Activated gamma-delta T cell treated with anti-CD3 and anti-CD28 coated beads, Interleukin-2, amount 50 U/mL, for 16 hours (primary cell): Measurements from ENCODE around the gene SSTR5.

Source experiments
- DNase-seq: peaks from one replicate; pipeline ENCODE4 v3.0.0-alpha.2; 2020; ENCODE audit warnings: low read depth

The SSTR5 gene

GRCh38 chr16:1102921-1103635 is 30.5 kb downstream of the SSTR5 start:
- DNase-seq: peak; percentile 60

DNA sequence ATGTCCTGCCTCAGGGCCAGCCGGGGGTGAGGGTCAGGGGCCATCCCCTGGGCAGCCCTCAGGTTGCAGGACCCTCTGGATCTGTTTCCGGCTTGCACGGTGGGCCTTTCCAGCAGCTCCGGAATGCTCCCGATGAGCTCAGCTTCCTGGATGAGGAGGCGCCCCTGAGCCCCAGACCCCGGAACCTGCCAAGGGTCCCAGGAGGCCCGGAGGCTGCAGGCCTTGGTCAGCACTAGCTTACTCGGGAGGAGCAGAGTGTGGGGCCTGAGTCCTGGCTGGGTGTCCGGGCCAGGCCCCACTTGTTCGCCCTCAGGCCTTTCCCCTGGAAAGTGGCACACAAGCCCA is 31.1 kb downstream of the SSTR5 start:
- DNase-seq: no peak

DNA sequence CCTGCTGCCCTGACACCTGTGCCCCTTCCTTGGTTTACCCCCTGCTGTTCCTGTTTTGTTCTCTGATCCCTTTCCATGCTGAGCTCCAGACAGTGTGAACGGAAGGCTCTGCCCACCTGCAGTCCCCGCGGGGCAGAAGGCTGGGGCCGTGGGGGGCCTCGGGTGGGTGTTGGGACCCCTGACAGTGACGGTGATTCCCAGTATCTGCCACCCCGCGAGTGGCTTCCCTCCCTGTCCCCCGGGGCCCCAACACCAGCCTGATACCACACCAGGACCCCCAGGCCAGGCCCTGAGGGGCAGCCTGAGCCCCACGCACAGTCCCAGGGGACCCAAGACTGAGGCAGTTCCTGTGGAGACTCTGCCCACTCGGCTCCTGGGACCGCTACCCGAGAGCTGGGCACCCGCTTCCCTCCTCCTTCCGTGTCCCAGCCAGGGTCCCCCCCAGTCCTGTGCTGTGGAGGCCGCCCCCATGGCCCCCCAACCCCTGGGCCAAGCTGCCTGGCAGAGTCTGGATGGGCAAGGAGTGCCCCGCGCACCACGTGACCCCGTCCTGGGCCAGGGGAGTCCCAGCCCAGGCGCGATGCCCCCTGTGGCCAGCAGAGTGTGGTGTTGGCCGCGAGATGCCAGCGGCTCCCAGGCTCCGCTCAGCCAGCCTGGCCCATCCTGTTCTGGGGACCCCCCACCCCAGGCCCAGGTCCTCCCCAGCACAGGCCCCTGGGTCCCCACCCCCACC is 33.5 kb downstream of the SSTR5 start:
- no peak for DNase-seq

- no peak for DNase-seq
Observed at GRCh38 chr16:1106659-1107058, 34.1 kb downstream of the SSTR5 start.

DNA sequence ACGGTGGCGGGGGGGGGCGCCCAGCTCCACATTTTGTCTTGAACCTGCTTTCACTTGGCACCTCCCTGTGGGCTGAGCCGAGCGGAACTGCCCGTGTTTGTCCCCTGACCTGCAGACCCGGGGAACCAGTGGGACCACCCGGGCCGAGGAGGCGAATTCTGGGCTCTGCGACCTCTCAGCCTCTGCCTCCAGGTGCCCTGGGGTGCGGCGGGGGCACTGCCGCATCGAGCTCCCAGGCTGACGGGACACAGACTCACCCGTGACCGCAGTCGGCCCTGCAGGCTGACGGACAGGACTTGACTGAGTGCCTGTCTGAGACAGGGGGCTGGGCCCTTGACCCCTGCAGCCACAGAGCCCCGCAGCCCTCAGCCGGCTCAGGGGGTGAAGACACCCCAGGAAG is 34.6 kb downstream of the SSTR5 start:
- no peak for DNase-seq

- DNase-seq: no peak
Observed at GRCh38 chr16:1107731-1108130, 35.2 kb downstream of the SSTR5 start.

DNA sequence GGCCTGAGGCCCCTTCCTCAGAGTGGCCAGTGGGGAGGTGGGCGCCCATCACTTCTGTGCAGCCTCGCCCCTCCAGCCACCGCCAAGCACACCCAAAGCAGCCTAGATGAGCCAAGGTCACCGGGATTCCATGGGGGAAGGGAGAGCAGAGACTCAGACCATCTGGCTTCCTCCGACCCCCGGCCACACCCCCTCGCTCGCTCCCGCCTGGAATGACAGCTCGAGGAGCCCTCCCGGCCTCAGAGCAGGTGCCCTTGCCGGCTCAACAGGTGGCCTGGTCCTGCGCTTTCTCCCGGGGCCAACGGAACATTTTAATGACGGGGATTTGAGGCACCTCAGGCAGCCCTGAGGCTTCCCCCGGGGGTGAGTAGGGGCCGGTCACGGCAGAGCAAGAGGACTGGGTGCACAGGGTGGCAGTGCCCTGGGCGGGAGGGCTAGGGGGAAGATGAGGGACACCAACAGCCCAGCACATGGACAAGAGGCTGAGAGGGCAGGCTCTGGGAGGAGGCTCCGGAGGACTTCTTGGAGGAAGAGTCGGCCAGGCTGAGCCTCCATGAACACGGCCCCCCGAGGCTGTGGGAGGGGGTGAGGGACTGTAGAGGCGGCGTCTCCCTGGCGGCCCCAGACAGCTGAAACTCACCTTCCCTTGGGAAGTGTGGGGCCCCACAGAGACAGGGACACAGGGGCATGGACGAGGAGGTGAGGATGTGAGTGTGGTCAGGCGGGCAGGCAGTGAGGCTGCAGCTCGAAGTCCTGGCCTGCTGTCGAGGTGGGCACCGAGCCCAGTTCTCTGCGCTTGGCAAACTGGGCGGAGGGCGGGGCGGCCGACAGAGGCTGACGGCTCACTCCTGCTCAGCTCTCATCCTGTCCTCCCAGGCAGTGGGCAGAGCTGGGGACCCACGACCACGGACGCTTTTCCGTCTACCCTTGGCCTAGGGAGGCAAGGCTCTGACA is 36.0 kb downstream of the SSTR5 start:
- DNase-seq: no peak

DNA sequence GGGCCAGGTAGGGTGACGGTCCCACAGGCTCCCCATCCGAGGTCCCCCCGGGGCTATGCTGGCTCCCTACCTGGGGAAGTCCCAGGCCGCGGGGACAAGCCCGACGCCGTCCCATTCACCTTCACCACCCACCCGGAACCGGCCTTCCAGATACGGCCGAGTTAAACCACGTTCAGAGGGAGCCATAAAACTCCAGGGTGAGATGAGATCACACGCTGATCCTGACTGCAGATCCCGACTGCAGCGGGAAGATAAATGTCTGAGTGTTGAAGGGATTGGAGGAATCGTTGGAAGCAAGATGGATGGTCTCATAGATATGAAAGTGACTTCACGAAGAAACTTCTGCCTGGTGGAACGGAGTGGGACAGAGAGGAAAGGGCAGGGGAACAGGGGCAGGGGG is 37.1 kb downstream of the SSTR5 start:
- no peak for DNase-seq

- DNase-seq: no peak
Observed at GRCh38 chr16:1112506-1113184, 40.1 kb downstream of the SSTR5 start.

DNA sequence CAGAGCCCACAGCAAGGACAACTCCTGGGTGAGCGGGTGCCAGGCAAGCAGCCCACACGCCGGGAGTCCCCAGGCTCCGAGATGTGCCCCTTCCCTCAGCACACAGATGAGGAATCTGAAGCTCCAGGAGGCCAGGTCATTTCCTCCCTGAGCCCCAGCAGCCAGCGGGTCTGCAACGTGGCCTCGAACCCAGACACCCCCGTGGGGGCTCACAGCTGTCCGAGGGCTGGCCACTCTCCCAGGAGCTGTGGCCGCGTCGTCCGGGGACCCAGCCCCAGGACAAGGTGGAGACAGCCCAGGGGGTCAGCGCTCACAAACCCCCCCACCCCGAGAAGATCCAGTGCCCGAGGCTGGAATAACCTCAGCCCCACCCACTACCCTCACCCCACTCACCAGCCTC is 40.9 kb downstream of the SSTR5 start:
- DNase-seq: no peak

- DNase-seq: no peak
Observed at GRCh38 chr16:1113889-1114526, 41.5 kb downstream of the SSTR5 start.

GRCh38 chr16:1116693-1117077 is 44.1 kb downstream of the SSTR5 start:
- no peak for DNase-seq

- DNase-seq: no peak
Observed at GRCh38 chr16:1117176-1117900, 44.8 kb downstream of the SSTR5 start.

GRCh38 chr16:1117926-1118325 is 45.4 kb downstream of the SSTR5 start:
- no peak for DNase-seq

DNA sequence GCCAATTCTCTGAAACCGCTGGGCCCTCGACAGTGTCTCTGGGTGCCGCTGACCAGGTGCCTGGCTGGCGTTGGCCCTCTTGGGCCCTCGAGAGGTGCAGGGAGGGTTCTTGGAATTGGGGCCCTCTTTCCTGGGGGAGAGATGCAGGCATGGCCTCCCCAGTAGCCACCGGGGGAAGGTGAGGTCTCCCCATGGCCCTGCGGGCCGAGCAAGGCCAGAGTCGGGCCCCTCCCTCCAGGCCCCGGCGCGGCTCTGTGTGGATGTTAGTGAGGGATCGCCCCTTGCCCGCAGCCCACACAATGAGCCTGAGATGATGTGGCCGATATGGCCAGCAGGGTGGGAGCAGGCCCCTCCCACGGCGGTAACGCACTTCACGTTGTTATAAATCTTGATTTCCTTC is 46.6 kb downstream of the SSTR5 start:
- no peak for DNase-seq

GRCh38 chr16:1119766-1120576 is 47.4 kb downstream of the SSTR5 start:
- DNase-seq: no peak

- no peak for DNase-seq
Observed at GRCh38 chr16:1120577-1120941, 48.0 kb downstream of the SSTR5 start.

DNA sequence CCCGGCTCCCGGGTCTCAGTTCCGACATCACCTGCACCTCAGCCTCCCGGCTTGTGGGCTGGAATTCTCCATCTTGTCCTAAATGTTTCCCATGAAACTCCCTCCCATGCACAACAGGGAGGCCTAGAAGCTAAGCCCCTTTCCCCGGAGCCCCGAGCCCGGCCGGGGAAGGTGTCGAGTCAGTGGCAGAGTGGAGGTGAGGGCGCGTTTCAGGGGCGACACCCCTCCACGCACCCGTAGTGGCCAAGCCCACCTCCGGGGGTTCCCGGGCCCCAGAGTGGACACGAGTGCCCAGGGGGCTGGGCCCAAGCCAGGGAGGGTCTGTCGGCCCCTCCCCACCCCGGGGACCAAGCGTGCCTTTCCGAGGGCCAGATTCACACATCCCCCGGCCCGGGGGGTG is 48.5 kb downstream of the SSTR5 start:
- DNase-seq: no peak

- no peak for DNase-seq
Observed at GRCh38 chr16:1121601-1122397, 49.3 kb downstream of the SSTR5 start.
